Fibroblast of the aortic adventitia (primary cell): ENCODE measurements around the gene EIF4E1B. TPM values are rescaled to one million over a fixed set of nuclear protein-coding genes. Genes with fewer than 3 reads are reported as not detected.

Source experiments
- DNase-seq: peaks from one replicate; pipeline ENCODE4 v3.0.0-alpha.2; 2010; ENCODE audit warnings: low read depth
- H3K4me3 ChIP-seq: 2 replicates; pipeline ENCODE4 v1.5.1; 2011; ENCODE audit warnings: low read depth, mild to moderate bottlenecking, control low read depth, low read length, moderate library complexity
- CTCF ChIP-seq: IDR thresholded peaks from 2 replicates; pipeline ENCODE4 v1.5.1; 2011; ENCODE audit warnings: mild to moderate bottlenecking, low read length, control low read depth, inconsistent platforms; ENCODE audit not compliant: insufficient read depth
- small RNA-seq: library from RNA; depleted of rRNA; stranded (forward); fragments of <200 nt; gene quantifications from one replicate; pipeline ENCODE3, GENCODE V24; 2012
- total RNA-seq: library from RNA; depleted of rRNA; stranded (reverse); fragments of >200 nt; gene quantifications from 2 replicates; pipeline ENCODE4 v1.2.3, GENCODE V29; 2012; ENCODE audit warnings: low replicate concordance

EIF4E1B gene
- total RNA-seq, 1 donor: not detected

- H3K4me3 ChIP-seq: no peak overlapping the region
- TF ChIP-seq CTCF: no peak
- no peak for DNase-seq
Observed at GRCh38 chr5:176693477-176693851, 63.0 kb downstream of the EIF4E1B start.

- no peak for TF ChIP-seq CTCF
- no peak for DNase-seq
- H3K4me3 ChIP-seq: no peak overlapping the region
Observed at GRCh38 chr5:176694146-176694545, 63.7 kb downstream of the EIF4E1B start.

- TF ChIP-seq CTCF: no peak
- H3K4me3 ChIP-seq: no peak overlapping the region
- DNase-seq: no peak
Observed at GRCh38 chr5:176694631-176695030, 64.2 kb downstream of the EIF4E1B start.

- DNase-seq: no peak
- no peak for TF ChIP-seq CTCF
- no peak overlapping the region for H3K4me3 ChIP-seq
Observed at GRCh38 chr5:176695073-176695472, 64.6 kb downstream of the EIF4E1B start.

Small RNA genes within 50 kb of the gene (small RNA-seq; reads per million reads assigned to genes)
- not detected for gene MIR4281

Other genes starting within 250 kb of the EIF4E1B start
- 17.0 and 44.2 TPM in 2 replicates for gene NOP16, start 242.1 kb upstream of the EIF4E1B start, total RNA-seq
- 23.2 and 51.9 TPM in 2 replicates for gene HIGD2A, start 241.9 kb upstream of the EIF4E1B start, total RNA-seq
- 49.3 and 76.5 TPM in 2 replicates for gene CLTB, start 214.1 kb upstream of the EIF4E1B start, total RNA-seq
- 42.3 and 45.3 TPM in 2 replicates for gene FAF2, start 182.3 kb upstream of the EIF4E1B start, total RNA-seq
- 3.1 and 4.8 TPM in 2 replicates for gene RNF44, start 93.3 kb upstream of the EIF4E1B start, total RNA-seq
- not detected in 2 replicates for gene CDHR2, start 81.3 kb upstream of the EIF4E1B start, total RNA-seq
- 1.7 and 7.1 TPM in 2 replicates for gene GPRIN1, start 20.5 kb upstream of the EIF4E1B start, total RNA-seq
- gene SNCB, start 141 bp upstream of the EIF4E1B start, total RNA-seq: not detected in 2 replicates
- 19.3 and 29.0 TPM in 2 replicates for gene TSPAN17, start 16.8 kb downstream of the EIF4E1B start, total RNA-seq
- not detected in 2 replicates for gene UNC5A, start 179.9 kb downstream of the EIF4E1B start, total RNA-seq